HG03558 (cell line): Measurements from ENCODE around the gene KRTAP5-6.

Experiments
- ATAC-seq: cut with Tn5 transposase; IDR thresholded peaks from one replicate; pipeline ENCODE4 v1.9.1; 2021; ENCODE audit warnings: moderate number of reproducible peaks; ENCODE audit not compliant: unreplicated experiment; ENCODE audit errors: extremely low read depth

KRTAP5-6 gene, protein sequence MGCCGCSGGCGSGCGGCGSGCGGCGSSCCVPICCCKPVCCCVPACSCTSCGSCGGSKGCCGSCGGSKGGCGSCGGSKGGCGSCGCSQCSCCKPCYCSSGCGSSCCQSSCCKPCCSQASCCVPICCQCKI

DNA sequence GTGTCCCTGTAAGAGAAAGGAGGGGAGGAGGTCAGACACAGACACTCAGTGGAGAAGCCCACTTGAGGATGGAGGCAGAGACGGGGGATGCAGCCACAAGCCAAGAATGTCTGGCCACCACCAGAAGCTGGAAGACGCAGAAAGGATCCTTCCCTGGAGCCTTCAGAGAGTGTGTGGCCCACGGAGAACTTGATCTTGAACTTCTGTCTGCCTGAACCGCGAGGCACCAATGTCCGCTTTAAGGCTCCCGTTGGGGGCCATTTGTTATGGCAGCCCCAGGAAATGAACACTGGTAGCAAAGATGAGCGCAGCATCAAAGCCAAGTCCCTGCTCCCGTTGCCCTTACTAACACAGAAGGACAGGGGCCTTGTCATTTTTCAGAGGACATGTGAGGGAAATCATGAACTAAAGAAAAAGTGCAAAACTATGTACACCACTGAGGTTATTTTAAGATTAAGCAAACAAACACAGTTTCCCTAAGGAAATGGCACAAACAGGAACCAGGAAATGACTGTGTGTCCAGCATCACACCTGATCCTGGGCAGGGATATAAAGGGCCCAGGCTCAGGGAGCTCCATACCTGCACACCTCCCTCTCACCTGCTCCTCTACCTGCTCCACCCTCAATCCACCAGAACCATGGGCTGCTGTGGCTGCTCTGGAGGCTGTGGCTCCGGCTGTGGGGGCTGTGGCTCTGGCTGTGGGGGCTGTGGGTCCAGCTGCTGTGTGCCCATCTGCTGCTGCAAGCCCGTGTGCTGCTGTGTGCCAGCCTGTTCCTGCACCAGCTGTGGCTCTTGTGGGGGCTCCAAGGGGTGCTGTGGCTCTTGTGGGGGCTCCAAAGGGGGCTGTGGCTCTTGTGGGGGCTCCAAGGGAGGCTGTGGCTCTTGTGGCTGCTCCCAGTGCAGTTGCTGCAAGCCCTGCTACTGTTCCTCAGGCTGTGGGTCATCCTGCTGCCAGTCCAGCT is at the start of gene KRTAP5-6:
Gene KRTAP5-6, plus strand, starts transcription at position 588 of the 963 bp plus-strand sequence. Its CDS starts 51 bp downstream, at position 639.
- ATAC-seq = no peak

GRCh38 chr11:1647901-1648652 is 48.9 kb upstream of the KRTAP5-6 start:
- no peak for ATAC-seq

DNA sequence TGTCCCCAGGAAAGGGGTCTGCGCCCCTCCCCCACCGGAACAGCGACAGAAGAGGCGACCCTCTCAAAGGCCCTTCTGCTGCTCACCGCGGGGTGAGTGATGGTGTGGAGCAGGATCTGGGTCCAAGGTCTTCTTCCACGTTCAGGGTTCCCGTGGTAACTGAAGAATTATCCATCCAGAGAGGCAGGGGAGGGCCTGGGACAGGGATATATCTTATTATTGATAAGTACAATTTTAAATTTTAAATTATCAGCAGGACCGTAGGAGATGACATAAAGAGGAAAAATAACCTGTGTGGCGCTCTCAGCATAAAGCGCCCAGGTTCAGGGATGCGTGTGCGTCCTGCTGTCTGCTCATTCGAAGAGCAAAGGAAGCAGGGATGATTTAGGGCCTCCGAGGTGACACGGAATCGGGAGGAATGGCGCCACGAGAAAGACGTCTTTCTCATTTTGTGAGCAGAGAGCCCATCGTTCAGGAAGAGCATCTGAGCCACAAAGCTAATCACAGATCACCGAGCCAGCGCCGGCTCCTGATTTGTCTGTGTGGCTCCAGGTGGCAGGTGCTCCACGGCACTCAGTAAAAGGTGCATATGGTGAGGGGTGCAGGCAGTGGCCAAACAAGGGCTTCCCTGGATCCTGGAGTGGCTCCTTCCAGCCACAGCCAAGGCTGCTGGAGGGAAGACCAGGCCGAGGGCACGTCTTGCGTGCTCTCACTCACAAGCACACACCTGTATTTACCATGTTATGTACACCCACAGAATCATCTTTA is 48.2 kb upstream of the KRTAP5-6 start:
- no peak for ATAC-seq

GRCh38 chr11:1650034-1650917 is 46.7 kb upstream of the KRTAP5-6 start:
- no peak for ATAC-seq

GRCh38 chr11:1650918-1651262 is 46.1 kb upstream of the KRTAP5-6 start:
- ATAC-seq = no peak

DNA sequence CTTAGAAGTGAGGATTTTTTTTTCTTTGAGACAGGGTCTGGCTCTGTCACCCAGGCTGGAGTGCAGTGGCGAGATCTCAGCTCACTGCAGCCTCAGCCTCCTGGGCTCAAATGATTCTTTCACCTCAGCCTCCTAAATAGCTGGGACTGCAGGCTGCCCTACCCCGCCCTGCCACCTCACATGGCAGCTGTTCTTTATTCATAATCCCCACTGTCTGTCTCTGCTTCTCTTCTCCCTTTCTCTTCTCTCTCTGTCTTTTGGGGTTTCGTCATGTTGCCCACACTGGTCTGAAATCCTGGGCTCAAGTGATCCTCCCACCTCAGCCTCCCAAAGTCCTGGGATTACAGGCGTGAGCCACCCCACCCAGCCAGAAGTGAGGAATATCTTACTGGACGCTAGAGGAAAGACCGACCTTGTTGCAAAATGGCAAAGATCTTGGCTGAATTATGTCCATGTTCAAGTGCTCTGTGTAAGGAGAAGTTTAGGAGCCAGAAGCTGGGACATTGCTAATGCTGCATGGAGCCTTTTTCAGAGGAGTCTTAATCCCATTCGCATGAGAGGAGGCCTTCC is 45.5 kb upstream of the KRTAP5-6 start:
- no peak for ATAC-seq

DNA sequence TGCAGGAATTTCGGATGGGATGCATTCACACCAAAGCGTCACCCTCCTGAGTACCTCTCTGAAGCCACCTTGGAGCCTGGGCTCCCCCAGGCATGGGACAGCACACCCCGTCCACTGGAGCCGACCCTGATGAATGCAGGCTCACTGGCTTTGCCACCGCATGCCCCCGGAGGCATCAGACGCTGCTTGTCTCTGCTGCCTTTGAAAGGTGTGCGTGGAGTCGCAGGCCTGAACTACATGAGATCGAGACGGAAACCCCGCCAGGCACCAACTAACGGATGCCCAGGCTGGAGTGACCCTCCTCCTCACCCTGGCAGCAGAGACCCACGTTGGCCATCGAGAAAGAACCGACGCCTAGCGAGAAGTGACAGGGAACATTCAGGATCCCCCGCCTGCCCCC is 45.0 kb upstream of the KRTAP5-6 start:
- no peak for ATAC-seq

DNA sequence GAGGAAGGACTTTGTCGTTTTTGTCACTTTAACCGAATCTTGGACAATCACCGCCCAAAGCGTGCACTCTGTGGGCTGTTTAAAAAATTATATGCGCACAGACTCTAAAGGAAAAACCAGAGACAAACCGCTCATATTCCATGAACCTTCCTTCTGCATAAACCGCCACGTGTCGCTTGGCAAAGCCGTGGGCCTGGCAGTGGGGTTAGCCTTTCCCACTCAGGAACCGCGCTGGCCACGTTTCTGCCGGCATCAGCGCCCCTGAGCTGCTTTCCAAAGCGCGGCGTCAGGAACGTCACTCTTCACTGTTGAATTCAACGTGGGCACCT is 44.6 kb upstream of the KRTAP5-6 start:
- no peak for ATAC-seq

DNA sequence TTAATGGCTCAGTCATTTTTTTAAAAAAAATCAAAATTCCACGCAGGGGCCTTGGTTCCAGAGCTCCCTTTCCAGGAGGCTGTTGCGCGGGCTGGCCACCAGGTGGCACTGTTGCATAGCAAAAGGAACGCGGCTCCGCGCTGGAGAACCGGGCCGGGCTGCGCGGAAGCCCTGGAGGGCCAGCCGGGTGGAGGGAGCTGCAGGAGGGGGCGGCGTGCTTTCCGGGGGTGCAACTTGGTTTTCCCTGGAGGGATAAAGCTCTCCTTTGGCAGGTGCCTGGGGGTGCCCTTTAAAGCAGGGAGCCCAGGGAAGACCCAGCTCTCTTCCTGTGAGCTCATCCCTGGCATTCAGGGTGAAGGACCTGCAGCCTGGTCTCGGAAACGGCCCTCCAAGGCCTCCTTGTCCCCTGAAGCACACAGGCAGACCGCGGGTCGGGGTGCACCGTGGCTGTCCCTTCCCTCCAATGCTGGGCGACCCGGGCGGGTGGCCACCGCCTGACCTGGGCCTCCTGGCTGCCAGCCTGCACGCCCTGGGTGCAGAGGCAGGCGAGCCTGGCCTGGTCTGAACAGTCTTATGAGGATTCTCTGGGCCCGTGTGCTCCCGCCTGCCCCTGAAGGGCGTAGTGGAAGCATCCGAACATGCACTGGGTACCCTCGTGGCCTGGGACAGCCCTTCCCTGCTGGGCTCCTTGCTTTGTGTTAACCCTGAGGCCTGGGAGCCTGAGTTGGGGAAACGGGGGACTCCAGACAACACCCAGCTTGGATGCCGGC is 44.0 kb upstream of the KRTAP5-6 start:
- no peak for ATAC-seq

DNA sequence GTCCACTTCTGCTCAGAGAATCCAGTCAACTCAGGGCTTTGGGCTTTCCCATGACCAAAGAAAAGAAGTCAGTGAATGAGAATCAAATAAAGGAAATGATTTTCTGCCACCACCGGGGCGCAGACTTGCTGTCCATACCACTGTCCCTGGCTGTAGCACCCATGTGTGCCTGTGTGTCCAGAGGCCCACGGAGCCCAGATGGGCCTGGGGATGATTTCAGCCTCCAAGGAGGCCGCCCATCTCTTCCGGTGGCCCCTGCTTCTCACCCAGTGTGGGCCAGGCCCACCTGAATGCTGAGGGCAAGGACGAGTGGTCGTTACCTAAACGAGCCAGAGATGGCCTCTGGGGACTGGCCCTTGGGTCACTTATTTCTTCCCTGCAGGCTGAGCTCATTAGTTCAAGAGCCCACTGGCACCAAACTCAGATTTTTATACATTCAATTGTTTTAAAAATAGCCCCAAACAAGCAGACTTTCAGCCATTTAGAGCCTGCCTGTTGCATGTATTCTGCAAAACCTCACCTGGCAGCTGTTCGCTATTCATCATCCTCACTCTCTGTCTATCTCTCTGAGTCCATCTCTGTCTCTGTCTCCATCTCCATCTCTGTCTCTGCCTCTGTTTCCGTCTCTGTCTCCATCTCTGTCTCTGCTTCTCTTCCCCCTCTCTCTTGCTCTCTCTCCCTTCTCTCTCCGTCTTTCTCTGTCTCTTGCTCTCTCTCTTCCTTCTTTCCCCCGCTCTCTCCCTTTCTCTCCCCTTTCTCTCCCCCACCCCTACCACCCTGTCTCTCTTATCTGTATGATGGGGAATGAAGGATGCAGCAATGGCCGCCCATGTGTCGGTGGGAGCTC is 43.2 kb upstream of the KRTAP5-6 start:
- no peak for ATAC-seq

DNA sequence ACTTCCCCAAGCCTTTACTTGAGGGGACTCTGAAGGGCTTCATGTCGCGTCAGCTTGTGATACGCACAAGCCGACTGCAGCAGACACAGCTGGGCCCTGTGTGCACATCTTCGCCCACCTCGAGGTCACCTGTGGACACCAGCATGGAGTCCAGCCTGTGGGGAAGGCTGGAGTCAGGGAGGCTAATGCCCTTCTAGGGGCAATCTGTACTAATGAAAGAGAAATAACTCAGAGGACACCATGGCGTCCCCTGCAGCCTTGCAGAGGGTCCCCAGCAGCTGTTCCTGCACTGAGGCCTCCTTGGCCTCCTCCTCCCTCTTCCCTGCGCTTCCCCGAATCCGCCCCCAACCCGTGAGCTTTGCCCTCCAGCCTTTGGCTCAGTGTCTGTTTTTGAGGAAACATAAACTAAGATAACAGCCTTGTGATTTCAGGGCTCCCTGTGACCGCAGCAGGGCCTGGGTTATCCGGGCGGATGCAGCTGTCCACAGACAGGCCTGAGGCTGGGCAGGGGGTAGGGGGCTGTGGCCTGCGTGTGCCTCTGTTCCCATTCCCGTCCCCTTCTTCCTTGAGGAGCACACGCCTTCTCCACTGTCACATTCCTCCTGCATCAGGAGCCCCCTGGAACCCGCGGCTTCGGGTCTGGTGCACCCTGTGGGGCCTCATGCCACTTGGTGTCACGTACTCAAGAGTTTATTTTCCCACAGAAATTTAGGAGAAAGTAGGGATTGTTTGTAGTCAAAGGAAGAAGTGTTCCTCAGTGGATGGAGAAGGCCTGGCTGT is 42.4 kb upstream of the KRTAP5-6 start:
- ATAC-seq = no peak

- ATAC-seq = no peak
These were observed 41.6 kb upstream of the KRTAP5-6 start for GRCh38 chr11:1655168-1656060.

- no peak for ATAC-seq
These were observed 40.9 kb upstream of the KRTAP5-6 start for GRCh38 chr11:1656061-1656441.

- ATAC-seq = no peak
These were observed 40.3 kb upstream of the KRTAP5-6 start for GRCh38 chr11:1656670-1657069.

DNA sequence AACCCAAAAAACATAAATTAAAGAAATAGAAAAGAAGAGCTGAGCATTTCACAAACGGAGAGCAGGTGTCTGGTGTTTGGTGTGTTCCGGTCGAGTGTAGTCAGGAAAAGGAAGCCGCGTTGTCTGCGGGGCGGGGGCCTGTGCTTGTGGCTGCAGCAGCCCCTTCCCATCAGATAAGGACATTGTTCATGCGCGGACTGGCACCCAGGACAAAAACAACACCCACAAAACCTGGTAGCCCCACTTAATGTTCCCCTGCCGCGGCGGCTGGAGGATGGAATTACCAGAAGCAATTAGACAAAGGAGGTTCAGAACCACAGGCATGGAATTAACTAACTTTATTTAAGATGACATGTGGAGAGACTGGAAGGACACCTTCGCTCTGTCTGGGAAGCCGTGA is 37.5 kb upstream of the KRTAP5-6 start:
- no peak for ATAC-seq
